DMS 273 (cell line): ENCODE data around the gene ENAH.
A peak's percentile ranks its signal among the peaks of the same experiment; 100 is the strongest.
"Not testable (repeated sequence)": the region's sequence is repeated elsewhere in the genome, so short reads cannot be mapped to it uniquely, and the experiment has no call there.

ENCODE experiments used
- DNase-seq: peaks from one replicate; lab custom pipeline; 2025; ENCODE audit not compliant: unreplicated experiment; lab: John Stamatoyannopoulos, UW

ENAH gene

GRCh38 chr1:225474986-225475820 lies 177.7 kb downstream of the ENAH start:
- DNase-seq, result peak; percentile 87

GRCh38 chr1:225474439-225474985 lies 178.4 kb downstream of the ENAH start:
- DNase-seq, result no peak

DNA sequence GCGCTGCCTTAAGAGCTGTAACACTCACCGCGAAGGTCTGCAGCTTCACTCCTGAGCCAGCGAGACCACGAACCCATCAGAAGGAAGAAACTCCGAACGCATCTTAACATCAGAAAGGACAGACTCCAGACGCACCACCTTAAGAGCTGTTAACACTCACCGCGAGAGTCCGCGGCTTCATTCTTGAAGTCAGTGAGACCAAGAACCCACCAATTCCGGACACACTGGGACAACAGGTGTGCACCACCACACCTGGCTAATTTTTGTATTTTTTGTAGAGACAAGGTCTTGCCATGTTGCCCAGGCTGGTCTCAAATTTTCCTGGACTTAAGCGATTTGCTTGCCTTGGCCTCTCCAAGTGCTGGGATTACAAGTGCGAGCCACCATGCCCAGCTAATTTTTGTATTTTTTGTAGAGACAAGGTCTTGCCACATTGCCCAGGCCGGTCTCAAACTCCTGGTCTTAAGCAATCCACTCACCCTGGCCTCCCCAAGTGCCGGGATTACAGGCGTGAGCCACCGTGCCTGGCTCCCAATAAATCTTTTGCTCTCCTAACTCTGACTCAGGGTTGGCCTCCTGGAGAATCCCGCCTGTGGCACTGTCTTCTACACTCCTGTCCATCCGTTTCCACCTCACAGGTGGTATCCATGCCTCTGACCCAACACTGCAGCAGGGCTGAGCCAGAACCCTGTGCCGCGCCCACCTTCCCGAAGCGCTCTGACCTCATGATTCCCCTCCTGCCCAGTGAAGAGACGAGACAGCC lies 179.1 kb downstream of the ENAH start:
- not testable (repeated sequence) for DNase-seq

- not testable (repeated sequence) for DNase-seq
Observed at GRCh38 chr1:225473266-225473665, 179.7 kb downstream of the ENAH start.

DNA sequence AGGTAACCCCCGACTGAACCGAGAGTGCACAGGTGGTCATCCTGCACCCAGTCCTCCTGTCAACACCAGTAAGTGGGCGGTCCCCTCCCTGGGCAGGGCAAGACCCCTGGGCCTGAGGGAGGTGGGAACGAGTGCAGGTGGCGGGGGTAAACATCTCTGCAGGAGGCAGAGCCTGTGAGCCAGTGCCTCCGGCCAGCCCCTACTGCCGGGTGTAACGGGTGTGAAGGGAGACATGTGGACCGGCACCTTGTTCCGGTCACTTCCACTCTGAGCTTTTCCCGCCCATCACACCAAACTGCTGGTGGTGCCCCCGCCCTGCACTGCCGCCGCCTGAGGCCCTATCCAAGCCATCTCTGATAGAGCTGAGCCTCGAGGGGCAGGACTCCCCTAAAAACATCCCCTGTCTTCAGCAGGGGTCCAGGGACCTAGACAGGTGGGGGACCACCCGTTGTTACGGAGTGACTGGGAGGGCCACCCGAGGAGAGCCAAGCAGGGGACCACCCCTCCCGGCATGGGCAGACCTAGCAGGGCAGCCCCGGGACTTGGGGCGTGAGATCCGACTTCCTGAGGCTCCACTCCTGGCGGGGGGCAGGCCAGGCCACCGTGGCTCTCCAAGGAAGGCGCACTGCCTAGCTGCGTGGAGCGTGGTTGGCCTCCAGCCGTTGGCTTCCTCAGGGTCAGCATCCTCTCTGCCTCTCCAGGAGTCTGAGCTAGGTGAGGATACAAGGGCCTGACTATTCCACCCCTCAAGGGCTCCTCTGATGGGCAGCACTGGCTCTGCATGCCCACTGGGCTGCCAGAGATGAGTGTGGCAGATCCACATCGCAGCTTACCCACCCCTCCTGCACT lies 181.2 kb downstream of the ENAH start:
- DNase-seq, result no peak

- no peak for DNase-seq
Observed at GRCh38 chr1:225471109-225471452, 181.8 kb downstream of the ENAH start.

- DNase-seq, result peak; percentile 69
Observed at GRCh38 chr1:225470211-225471108, 182.5 kb downstream of the ENAH start.

DNA sequence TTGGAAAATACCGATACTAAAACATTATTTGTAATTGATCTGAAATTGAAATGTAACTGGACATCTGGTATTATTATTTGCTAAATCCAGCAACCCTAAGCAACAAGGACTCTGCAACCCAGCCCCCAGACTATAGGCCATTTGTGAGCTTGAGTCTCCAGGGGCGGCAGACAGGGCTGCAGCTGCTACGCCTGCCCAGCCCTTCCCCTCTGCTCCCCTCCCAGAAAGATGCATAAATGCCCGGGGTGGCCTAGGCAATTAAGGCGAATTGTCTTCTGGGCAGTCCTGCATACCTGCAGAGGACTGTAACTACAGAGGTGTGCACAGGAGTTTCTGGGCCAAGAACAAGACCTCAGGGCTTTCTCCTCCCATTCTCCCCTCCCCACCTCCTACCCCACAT lies 183.9 kb downstream of the ENAH start:
- DNase-seq, result peak; percentile 57

DNA sequence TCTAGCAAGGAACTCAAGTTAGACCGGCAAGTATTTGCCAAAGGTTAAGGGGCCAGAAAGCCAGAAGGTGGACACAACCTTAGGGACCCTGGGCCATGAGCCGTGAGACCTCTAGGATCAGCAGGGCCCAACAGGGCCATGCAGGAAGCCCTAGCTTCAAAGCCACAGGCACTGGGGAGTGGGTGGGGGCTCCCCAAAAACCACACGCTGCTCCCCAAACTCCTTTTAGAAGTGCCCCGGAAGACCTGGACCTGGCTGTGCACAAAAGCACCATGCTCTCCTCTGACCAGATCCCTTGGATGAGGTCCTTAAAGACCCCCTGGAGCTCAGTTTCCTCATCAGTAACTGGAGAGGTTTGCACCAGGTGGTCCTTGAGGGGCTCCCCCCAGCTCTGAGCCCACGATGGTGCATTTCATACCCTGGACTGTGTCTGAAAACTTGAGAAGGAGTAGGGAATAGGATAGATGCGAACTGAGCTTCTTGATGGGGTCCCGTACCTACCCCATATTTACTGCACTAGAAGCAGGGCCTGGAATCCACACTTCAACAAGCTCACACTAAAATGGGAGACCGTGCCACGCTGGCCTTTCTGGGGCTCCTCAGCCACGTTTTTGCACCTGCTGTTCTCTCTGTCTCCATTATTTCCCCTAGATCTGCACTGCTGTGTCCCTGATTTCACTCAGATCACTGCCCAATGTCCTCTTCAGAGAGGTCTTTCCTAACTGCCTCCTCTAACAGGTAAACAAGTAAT lies 184.5 kb downstream of the ENAH start:
- DNase-seq, result no peak

- DNase-seq, result no peak
Observed at GRCh38 chr1:225467193-225468020, 185.5 kb downstream of the ENAH start.

- DNase-seq, result no peak
Observed at GRCh38 chr1:225466848-225467192, 186.1 kb downstream of the ENAH start.

DNA sequence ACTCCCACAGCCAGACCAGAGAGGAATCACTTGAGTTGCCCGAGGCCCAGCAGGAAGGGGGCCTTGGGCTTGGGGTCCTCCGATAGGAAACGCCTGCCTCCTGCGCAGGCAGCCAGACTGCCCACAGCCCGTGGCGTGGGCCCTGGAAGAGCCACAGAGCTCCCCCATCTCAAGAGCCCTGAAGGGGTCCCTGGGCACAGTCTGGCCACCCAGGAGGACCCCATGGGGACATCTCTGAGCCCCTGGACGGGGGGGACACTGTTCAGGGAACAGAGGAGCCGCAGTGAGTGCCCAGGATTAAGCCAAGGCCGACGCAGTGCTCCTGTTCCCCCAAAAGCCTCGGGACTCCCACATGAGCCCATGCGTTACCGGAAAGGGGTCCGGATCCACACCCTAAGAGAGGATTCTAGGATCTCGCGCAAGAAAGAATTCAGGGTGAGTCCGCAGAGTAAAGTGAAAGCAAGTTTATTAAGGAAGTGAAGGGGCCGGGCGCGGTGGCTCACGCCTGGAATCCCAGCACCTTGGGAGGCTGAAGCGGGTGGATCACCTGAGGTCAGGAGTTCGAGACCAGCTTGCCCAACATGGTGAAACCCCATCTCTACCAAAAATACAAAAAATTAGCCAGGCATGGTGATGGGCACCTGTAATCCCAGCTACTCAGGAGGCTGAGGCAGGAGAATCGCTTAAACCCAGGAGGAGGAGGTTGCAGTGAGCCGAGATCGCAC lies 187.0 kb downstream of the ENAH start:
- no peak for DNase-seq

GRCh38 chr1:225464851-225465792 lies 187.8 kb downstream of the ENAH start:
- DNase-seq, result peak; percentile 60

- peak; percentile 91 for DNase-seq
Observed at GRCh38 chr1:225462714-225463574, 190.0 kb downstream of the ENAH start.

GRCh38 chr1:225462429-225462713 lies 190.6 kb downstream of the ENAH start:
- peak; percentile 88 for DNase-seq
